GM12872 (cell line): ENCODE results near the gene MUC13.

ENCODE experiments used
- TF ChIP-seq, protein P1 (sequence below): IDR thresholded peaks from 3 replicates; pipeline ENCODE4 v1.5.1; 2011; ENCODE audit warnings: low read depth, mild to moderate bottlenecking, low read length, moderate library complexity; ENCODE audit not compliant: insufficient read depth

MUC13 gene

GRCh38 chr3:124916837-124917409 lies 17.6 kb downstream of the MUC13 start:
- TF ChIP-seq, protein P1, sequence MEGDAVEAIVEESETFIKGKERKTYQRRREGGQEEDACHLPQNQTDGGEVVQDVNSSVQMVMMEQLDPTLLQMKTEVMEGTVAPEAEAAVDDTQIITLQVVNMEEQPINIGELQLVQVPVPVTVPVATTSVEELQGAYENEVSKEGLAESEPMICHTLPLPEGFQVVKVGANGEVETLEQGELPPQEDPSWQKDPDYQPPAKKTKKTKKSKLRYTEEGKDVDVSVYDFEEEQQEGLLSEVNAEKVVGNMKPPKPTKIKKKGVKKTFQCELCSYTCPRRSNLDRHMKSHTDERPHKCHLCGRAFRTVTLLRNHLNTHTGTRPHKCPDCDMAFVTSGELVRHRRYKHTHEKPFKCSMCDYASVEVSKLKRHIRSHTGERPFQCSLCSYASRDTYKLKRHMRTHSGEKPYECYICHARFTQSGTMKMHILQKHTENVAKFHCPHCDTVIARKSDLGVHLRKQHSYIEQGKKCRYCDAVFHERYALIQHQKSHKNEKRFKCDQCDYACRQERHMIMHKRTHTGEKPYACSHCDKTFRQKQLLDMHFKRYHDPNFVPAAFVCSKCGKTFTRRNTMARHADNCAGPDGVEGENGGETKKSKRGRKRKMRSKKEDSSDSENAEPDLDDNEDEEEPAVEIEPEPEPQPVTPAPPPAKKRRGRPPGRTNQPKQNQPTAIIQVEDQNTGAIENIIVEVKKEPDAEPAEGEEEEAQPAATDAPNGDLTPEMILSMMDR = no peak

- TF ChIP-seq, protein P1 = no peak
Observed at GRCh38 chr3:124915254-124915653, 19.3 kb downstream of the MUC13 start.

DNA sequence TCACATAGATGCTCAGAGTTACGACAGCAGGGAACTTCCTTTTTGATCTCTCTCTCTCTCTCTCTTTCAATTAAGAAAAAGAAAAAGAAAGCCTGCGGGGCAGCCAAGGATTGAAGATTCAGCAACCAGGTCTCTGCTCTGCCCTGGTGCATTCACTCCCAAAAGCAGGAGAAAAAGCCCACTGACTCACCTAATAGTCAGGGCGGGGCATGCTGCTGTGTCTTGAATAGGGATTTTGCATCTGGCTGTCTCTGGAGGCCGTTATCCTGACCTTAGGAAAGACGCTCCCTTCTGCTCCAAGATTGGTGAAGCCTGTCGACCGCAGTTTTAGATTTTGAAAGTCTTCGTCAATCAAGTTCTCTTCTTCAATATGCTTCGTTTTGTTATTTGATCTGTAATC lies 26.6 kb downstream of the MUC13 start:
- TF ChIP-seq, protein P1 = no peak

- TF ChIP-seq, protein P1 = no peak
Observed at GRCh38 chr3:124904835-124905492, 29.6 kb downstream of the MUC13 start.

DNA sequence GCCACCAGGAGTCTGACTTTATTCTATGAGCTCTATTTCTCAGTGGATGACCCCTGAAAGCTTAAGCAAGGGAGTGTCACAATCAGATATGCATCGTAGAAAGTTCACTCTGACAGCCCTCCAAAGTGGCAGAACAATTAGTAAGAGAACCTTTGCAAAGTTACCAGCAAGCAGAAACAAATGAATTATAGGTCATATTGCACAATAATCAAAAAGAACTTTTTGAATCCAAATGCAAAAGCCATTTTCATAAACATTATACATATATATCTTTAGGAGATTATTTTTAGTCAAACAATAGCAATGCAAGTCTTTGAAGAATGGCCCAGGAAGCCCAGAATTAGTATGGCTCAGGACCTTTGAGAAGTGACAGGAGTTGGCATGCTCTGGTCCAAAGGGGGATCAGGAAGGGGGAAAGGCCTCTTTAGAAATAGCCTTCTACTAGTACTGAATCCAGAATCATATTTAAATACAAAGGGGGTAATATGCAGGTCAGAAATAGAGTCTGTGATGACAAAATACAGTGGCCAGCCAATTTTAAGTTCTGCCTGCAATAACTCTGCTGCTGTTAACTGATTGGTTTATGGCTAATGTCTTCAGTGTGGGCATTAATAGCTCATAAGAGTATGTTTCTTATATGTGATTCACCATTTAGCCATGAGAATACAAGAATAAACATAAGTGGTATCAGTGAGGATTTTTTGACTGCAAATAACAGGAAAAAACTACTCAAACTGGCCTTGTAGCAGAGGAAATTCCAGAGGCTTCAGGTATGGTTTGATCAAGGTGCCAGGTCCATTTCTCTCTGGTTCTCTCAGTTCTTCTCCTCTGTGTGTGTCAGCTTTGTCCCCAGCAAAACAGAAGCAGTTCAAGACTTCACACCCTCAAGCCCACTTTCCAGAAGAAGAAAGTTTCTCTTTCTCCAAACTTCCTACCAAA lies 30.4 kb downstream of the MUC13 start:
- TF ChIP-seq, protein P1 = no peak

DNA sequence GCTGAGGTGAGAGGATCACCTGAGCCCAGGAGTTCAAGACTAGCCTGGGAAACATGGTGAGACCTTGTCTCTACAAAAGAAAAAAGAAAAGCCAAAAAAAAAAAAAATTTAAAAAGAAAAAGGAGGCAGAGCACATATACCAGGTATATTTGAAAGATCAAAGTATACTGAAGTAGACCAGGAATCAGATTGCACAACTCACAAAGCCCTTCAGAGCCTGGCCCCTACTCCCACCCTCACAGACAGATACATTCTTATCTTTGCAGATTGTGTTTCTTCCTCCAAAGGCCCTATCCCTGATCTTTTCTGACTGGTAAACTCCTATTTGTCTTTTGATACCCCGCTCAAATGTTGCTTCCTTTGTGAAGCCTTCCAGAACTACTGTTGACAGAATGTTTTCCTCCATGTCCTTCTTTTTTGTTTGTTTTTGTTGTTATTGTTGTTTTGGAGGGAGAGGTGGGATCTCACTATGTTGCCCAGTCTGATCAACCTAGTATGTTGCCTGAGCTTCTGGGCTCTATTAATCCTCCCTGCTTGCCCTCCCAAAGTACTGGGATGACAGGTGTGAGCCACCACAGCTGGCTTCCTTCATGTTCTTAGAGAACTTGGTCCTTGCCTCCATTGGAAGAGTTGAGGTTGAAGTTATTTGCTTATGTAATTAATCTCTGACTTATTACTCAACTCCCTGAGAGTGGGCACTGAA lies 37.6 kb downstream of the MUC13 start:
- TF ChIP-seq, protein P1 = no peak

DNA sequence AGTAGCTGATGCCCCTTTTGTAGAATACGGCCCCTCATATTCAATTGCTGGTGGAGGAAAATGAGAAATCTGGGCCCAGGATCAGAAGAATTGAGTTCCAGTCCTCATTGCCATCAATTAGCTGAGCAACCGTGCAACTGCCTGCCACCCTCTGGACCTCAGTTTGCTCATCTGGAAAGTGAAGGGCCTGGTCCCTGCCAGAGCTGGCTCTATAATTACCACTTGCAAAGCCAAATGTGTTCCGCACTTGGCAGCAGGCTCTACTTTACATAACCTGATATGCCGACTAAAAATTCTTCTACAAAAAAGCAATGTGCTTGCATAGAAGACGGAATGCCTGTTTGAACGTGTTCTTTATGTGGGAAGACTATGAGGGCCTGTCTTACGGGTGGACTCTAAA lies 38.8 kb downstream of the MUC13 start:
- TF ChIP-seq, protein P1 = no peak
